NCI-H460 (cell line): ENCODE measurements around the gene DSE. TPM values are rescaled to one million over a fixed set of nuclear protein-coding genes. Genes with fewer than 3 reads are reported as not detected.
A peak's percentile ranks its signal among the peaks of the same experiment; 100 is the strongest.

Experiments used
- DNase-seq: peaks from one replicate; pipeline ENCODE4 v3.0.0-alpha.2; 2016; ENCODE audit warnings: low read depth; ENCODE audit errors: extremely low read depth
- total RNA-seq: library from RNA; depleted of rRNA; stranded (reverse); fragments of >200 nt; shearing (Covaris generic); gene quantifications from 2 replicates; pipeline ENCODE4 v1.2.3, GENCODE V29; 2014

DSE gene
- total RNA-seq, 1 experiment from 2014 or later: 8.2 TPM

DNA sequence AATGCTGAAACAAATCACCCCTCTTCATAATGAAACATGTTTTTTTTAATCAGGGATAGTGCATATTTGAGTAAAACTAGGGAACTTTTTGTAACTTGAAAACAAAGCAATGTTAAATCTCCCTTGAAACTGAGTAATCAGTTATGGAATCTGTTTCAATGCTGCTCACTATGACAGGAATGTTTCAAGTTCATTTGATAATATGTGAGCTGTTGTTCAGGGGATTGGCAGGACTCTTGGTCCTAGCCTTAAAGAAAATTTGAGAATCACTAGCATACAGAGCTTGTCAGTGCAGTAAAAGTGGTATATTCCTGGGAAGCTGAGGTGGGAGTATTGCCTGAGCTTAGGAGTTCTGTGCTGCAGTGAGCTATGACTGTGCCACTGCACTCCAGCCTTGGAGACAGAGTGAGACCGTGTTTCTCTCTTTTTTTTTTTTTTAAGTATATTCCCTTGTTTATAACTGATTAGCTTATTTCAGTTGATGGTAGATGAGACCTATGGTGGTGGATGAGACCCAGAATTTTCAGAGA lies 68.8 kb downstream of the DSE start:
- DNase-seq: no peak

DNA sequence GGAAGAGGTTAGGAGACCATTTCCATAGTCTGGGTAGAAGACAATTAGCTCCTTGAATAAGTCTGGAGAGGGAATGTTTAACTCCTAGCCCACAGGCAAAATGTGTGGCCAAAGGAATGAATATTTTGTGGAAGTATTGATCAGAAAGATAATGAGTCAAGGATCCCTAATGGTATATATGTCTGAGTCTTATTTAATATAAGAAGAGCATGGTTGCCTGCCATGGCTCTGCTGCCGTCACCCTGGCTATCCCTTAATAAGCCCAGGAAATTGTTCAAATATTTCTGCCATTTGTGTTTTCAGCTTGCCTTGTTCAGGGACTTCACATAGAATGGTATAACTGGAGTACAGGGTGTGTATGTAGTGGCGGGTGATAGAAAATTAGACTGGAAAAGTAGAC lies 72.4 kb downstream of the DSE start:
- no peak for DNase-seq

DNA sequence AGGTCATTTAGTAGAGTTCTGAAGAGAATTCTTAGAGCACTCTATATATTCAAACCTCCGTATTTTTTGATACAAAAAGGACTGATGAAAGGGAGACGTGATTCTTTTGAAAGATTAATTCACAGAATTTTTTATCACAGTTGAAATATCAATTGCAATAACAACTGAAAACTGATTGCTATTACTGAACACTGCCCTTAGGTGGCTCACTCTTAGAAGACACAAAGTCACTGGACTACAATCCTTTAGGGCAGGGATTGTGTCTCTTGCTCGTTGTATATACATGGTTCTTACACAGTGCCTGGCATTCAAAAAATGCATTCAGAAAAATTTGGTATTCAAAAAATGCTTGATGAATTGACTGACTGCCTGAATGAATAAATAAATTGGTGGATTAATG lies 73.3 kb downstream of the DSE start:
- peak; percentile 8 for DNase-seq

DNA sequence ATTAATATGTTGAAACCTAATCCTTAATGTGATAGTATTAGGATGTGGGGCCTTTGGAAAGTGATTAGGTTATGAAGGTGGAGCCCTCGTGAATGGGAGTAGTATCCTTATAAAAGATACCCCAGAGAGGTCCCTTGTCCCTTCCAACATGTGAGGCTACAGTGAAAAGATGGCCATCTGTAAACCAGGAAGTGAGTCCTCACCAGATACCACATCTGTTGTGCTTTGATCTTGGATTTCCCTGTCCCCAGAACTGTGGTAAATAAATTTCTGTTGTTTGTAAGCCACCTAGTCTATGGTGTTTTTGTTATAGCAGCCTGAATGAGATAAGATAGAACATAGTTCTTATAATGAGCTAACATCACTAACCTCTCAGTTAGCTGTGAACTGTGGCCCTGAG lies 73.8 kb downstream of the DSE start:
- no peak for DNase-seq

DNA sequence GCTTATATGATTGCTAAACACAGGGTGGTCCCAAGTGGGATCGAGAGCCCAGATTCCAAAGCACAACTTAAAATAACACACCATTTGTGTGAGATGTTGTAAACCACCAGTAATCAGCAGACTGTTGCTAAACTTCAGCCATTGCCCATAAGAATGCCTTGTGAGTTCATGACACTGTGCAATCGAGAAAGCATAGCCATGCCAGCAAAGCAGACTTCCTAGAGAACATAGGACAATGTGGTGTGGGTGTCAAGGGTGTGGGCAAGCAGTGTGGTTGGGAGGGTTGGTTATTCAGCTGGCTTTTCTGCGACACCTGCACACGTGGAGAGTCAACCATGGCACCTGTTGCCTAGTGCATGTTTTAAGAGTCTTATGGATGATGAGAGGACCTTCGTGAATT lies 74.4 kb downstream of the DSE start:
- DNase-seq: no peak

DNA sequence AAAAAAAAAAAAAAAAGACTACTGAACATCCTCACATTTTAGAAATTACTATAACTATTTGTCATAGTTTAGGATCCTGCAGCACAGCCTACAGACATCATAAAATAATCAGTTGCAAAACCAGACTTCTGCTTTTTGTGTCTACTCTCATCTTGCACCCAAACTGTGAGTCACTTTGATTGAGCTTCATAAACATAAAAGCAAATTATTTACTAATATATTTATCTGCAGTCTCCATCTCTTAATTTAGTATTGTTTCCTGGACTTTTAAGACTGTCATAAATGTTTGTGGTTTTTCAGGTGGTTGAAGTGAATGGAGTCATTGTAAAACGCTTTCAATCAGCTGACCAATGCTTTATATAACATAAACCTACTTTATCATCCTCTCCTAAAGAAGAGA lies 75.7 kb downstream of the DSE start:
- DNase-seq: no peak

DNA sequence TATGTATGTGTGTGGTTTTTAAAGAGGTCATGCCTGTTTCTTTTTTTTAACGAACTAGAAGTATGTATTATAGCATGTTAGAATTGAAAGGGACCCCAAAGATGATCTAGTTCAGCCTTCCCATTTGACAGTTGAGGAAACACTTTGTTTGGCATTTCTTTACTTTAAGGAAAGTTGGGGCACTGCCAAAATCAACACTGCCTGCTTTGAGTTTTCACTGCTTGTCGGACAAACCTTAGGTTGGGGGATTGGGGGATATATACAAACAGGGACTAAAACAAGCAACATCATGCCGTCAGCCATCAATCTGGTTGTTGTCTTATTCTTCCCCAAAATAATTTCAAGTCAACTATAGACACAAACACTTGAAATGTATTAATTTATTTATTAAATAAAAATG lies 76.3 kb downstream of the DSE start:
- no peak for DNase-seq

DNA sequence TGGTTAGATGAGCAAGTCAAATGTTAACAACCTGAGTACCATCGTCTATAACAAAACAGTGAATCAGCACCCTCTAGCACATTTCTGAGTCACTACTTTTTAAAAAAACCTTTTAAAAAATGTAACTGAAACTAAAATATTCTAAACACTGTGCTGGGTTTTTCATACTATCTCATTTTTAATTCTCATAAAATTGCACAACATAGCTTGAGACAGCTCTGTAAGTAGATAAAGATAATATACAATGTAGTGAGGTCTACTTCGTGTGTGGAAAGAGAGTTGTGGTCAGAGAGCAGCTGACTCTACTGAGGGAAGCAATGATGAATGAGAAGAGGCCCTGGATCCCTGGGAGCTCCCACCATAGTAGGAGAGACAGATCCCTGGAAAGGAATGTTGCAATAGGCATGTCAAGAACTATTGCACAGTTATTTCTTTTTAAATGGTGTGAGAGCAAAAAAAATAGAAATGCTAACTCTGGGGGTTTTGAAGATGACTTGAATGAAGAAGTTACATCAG lies 76.8 kb downstream of the DSE start:
- no peak for DNase-seq

DNA sequence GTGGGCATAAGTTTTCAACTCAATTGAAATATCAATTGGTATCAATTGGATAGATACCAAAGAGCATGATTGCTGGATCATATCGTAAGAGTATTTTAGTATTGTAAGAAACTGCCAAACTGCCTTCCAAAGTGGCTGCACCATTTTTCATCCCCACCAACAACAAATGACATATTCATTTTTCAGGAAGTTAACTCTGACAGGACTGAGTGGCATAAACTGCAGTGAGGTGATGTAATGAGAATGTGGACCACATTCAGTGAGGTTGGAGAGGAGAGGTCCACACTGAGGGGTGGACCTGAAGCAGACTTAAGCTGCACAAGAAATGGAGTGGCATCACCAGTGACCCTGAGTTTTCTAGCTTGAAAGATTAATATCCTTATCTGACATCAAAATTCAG lies 78.8 kb downstream of the DSE start:
- no peak for DNase-seq

DNA sequence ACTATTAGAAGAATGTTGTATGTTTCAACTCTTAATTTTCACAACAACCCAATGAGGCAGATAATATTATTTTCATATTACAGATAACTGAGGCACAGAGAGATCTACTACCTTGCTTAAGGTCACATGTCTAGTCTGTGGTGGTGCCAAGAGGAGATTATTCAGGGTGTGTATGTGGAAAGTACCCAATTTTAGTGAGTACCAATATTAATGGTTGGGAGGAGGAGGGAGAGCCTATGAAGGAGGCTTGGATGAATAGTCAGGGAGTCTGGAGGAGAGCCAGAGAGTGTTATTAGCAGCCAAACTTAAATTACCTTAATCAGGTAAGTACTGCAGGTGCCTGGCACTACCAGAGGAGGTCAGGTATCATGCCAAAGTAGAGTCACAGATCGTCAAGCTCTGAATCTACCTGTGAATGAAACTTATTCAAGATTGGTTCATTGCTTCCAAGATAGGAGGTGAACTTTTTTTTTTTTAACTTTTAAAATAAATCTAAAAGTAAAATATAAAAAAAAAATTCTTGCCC lies 79.5 kb downstream of the DSE start:
- no peak for DNase-seq

DNA sequence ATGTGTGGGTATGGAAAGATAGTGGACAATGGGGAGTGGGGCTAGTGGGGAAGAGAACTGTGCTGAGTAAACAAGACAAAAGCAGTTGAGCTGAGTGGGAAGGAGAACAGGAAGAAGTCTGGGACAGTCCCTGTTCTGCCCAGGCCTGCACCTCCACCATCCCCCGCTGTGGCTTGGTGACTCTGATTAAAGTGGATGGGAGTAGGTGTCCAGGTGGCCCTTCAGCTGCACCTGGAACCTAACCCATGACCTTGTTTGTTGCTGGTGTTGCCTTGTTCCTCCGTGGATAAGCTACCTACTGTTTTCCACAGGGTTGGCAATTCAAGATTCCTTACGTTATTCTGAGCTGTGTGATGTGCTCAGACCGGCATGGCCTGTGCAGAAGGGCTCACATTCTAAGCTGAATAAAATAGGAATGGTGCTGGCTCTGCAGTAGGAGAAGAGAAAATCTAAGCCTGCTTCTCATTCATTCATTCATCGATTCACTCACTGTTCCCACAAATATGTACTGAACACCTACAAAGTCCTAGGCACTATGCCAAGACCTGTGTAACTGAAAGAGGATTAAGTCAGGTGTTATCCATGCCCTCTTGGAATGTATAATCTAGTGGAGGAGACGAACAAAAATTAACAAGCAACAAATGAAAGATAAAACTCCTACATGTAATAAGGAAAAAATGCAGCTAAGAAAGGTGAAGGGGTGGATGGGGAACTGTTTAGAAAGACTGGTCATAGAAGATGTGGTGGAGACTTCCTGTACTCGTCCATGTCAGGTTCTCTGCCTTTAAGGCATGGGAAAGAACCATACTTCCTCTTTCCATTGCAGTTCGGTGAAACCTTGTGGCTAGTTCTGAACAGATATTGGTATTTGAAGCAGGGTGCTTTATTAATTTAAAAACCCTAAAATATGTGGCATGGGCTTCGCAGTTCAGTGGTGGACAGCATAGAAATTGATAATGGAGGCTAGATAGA lies 80.3 kb downstream of the DSE start:
- no peak for DNase-seq

DNA sequence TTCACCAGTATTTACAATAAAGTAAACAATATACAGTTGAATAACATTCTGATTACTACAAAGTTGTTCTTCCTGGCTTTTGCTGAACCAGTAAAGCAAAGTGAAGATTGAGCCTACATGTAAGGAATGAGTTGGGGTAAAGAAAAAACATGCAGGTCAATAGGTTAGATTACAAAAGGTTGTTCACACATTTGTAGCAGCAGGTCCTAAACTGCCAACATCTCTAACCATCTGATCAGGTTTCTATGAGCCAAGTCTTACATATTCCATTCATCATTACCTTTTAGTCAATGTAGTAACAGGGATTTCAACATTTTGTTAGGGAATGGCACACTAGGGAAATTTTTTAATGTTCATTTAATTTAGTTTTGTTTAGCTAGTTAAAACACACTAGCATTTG lies 81.2 kb downstream of the DSE start:
- DNase-seq: no peak

DNA sequence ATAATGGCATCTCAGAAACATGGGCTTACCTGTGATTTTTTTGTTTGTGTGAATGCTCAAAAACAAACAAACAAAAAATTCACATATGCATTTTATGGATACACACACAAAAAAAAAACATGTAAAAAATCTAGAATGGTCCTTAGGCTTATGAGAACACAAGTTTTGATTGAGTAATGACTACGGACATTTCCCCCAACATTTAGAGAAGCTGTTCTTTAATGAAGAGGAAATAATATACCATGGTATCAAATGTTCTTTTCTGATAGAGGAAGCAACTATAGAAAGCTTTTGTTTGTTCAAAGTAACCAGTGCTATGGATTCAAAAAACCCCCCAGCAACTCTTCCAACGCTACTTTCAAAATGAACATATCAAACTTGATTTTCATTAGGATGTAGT lies 81.8 kb downstream of the DSE start:
- no peak for DNase-seq

DNA sequence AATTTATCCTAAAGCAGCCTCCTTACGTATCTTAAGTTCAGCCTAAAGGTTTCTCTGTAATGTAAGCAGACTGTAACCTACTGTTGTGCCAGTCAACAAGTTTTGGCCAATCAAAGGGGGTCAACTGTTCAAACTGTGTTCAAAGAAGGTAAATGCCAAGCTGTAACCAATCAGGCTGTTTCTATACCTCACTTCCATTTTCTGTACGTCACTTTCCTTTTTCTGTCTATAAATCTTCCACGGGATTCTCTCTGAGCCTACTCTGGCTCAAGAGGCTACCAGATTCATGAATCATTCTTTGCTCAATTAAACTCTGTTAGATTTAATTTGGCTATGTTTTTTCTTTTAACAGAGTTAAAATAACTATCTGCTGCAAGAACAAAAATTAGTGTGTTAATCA lies 85.4 kb downstream of the DSE start:
- DNase-seq: no peak

DNA sequence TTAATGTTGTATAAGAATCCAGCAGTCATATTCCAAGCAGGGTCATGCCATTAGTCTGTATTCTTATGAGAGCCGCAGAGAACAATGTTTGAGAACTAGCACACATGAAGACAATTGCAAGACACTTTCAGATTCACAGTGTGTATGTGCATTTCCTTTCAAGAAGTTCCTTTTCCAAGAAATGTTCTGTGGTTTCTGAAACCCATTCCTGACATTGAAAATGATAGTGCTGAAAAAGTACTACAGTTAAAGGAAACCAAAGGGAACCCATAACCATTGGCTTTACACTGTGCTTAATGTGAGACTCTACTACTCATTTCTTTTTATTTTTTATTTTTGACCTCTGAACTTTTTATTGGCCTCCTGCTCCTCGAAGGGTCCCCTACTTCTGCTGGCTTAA lies 86.2 kb downstream of the DSE start:
- no peak for DNase-seq

DNA sequence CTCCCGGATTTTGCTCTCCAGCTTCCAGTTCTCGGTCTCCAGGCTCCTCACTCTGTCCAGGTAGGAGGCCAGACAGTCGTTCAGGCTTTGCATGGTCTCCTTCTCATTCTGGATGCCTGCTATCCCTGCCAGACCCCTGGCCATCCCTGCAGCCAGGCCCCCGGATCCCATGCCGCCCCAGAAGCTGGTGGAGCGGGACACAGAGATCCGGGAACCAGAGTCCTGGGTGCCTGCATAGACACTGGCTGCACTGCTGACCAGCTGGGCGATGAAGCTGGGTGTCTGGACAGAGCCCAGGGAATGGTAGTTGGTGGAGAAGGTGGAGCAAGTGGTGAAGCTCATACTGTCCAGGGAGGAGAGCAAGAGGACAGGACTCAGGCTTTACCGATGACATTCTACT lies 87.5 kb downstream of the DSE start:
- no peak for DNase-seq

DNA sequence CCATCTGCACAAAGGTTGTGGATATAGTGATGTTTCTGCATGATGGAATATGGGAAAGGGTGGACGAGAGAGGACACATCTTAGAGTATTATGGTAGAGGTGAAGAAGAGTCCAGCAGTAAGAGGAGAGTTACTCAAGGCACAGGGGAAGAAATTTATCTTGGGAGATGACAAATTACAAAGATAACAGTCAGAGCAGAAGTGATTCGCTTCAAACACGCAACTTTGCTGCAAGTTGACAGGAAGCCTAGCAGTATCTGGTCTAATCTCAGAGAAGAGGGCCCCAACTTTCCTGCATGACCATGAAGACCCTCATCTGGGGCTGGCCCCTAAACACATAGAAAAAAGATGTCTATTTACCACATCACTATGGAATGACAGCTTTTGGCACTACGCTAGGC lies 89.2 kb downstream of the DSE start:
- no peak for DNase-seq

DNA sequence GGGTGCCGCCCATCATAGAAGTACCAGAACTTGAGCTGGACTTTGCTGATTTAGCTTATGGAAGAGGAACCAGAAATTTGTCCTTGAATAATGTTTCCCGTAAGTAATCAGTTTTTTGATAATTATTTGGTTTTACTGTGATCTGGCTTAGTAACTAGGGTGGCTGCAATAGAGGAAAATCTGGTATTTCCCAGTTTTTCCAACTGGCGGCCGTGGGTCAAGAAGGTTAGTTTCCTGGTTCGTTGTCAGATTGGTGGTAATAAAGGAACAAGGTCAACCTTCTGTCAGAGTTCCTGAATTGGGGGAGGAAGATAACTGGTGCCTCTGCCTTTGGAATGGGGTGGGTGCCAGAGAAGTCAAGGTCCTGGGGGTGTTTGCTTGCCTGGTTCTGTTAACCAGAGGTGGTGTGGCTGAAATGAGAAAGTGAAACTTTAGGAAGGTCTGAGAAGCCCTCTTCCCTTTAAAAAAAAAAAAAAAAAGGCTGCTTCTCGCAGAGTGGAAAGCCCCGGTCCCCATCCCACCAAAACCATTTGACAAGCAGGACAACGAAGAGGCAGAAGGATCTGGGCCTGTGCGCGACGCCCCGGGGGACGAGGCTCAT lies 90.7 kb downstream of the DSE start, which contains the start of gene CALHM6:
Gene CALHM6 (plus strand): TSS at position 45 of the 601 bp plus-strand sequence. CDS start 555 bp downstream, at position 600.
- DNase-seq: no peak

DNA sequence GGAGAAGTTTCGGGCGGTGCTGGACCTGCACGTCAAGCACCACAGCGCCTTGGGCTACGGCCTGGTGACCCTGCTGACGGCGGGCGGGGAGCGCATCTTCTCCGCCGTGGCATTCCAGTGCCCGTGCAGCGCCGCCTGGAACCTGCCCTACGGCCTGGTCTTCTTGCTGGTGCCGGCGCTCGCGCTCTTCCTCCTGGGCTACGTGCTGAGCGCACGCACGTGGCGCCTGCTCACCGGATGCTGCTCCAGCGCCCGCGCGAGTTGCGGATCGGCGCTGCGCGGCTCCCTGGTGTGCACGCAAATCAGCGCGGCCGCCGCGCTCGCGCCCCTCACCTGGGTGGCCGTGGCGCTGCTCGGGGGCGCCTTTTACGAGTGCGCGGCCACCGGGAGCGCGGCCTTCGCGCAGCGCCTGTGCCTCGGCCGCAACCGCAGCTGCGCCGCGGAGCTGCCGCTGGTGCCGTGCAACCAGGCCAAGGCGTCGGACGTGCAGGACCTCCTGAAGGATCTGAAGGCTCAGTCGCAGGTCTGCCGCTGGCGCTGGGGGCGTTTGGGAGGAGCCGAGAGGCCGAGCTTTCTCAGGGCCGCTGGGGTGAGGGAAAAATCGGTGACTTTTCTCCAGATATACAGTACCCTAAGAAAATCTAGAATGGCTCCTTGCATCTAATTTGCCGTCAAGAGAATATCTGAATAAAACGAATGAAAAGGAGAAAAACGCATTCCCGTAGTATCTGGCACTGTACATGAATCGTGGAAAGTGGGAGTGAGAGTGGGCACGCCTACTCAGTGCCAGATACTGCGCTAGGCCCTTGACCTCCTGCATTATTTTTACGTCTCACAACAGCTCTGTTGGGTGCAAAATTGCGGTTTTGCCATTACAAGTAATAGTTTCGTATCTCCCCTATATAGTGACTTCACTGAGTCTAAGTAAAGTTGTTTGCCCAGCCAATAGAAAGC lies 91.5 kb downstream of the DSE start:
- DNase-seq: no peak

DNA sequence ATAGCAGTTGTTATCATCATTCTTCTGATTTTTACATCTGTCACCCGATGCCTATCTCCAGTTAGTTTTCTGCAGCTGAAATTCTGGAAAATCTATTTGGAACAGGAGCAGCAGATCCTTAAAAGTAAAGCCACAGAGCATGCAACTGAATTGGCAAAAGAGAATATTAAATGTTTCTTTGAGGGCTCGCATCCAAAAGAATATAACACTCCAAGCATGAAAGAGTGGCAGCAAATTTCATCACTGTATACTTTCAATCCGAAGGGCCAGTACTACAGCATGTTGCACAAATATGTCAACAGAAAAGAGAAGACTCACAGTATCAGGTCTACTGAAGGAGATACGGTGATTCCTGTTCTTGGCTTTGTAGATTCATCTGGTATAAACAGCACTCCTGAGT lies 92.6 kb downstream of the DSE start:
- DNase-seq: no peak
